ENCODE results near the gene SLC52A1.
"Not testable (repeated sequence)": the region's sequence is repeated elsewhere in the genome, so short reads cannot be mapped to it uniquely, and the experiment has no call there.

The SLC52A1 gene

DNA sequence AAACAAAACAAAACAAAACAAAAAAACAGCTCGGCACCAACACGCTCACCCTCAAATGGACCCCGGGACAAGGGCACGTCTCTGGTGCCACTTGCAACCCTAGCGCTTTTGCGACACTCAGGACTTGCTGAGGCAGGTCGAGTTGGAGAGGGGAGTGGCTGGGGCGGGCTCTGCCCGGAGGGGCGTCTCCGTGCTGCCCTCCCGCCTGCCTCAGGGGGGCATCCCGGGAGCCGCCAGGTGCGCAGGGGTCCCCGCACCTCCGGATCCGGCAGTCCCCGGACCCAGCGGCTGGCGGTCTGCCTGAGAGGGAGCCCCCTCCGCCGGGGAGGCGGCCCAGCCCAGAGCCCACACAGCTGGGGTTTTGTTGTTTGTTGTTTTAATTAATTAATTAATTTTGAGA lies at the start of gene SLC52A1:
Gene SLC52A1, minus strand, starts transcription at position 112 of the 400 bp plus-strand sequence. CDS start 820 bp downstream, outside the sequence.
- DNase-seq: no peak

- no peak for DNase-seq
Measured at GRCh38 chr17:5080591-5080990, 45.4 kb upstream of the SLC52A1 start.

DNA sequence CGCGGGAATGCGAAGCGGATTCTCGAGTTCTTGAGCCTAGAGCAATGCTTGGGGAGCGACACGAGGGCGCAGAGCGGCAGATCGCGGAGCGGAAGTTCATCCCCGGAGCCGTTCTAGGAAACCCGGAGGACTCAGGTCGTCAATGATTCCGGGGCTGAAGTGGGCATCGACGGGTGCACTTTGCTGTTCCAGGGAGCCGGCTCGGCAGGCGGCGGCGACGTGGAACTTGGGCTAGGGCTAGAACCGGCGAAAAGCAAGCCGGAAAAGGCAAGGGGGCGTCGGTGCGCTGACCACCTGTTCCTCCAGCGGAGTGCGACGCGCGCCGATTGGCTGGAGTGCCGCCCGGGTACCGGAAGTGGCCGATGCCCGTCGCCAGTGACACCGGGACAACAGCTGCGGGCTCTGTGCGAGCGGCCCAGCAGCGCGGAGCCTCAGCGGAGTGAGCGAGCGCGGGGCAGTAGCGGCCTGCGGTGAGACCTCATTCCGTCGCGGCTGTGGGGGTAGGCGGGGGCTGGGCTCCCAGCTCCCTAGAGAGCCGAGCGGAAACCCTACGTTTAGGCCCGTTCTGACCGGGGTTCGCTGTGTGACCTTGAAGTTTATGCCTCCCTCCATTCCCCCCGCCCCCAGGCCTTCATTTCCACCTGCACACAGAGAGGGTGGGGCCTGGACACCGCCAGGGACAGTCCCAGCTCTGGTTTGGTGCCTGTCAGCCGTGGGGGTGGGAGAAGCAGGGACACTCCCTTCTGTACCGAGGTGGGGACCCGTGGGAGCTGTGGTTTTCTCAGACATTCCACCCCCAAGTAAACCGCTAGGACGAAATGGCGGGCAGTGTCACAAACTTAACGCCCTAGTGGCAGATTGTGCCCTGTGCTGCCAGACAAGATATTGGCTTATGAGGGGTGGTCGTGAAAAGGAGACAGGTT lies 43.1 kb upstream of the SLC52A1 start, which contains the start of gene ZFP3:
Gene ZFP3, plus strand, starts transcription at position 362 of the 923 bp plus-strand sequence. CDS start 13,038 bp downstream, outside the sequence.
- DNase-seq: peak; percentile 71

- DNase-seq: no peak
Measured at GRCh38 chr17:5077781-5078105, 42.5 kb upstream of the SLC52A1 start.

DNA sequence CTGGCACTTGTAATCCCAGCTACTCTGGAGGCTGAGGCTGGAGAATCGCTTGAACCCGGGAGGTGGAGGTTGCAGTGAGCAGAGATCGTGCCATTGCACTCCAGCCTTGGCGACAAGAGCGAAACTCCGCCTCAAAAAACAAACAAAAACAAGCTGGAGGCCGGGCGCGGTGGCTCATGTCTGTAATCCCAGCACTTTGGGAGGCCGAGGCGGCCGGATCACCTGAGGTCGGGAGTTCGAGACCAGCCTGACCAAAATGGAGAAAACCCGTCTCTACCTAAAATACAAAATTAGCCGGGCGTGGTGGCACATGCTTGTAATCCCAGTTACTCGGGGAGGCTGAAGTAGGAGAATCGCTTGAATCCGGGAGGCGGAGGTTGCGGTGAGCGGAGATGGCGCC lies 42.0 kb upstream of the SLC52A1 start:
- DNase-seq: not testable (repeated sequence)

- DNase-seq: not testable (repeated sequence)
Measured at GRCh38 chr17:5075472-5075871, 40.2 kb upstream of the SLC52A1 start.

DNA sequence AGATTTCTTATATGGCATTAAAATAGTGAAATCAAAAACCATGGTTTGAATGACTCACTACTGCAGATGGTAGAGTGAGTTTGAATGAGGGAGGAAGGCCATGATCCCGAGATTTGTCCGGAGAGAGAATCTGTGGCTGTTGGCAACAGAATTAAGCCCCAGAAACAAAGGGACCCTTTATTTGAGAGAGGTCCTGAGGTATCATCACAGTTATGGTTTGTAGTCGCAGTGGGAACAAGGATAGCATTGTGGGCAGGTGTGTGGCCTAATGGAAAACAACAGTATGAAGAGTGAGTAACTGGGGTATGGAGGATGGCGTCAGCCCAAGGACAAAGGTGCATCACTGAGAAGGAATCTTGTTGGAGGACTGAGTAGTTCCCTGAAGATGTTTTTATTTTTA lies 34.5 kb upstream of the SLC52A1 start:
- no peak for DNase-seq

DNA sequence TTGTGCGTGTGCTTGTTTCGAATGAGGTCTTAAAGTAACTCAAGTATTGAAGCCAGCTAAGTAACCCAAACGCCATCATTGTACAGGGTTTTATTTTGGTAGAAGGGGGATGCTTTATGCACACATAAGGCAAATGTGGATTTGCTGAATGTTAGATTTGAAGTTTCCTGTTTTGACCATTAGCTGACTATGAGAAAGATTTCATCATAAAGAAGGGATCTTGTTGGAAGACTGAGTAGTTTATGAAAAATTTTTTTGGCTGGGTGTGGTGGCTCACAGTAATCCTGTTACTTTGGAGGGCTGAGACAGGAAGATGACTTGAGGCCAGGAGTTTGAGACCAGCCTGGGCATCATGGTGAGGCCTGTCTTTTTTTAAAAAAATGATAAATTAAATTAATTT lies 33.0 kb upstream of the SLC52A1 start:
- no peak for DNase-seq

- DNase-seq: no peak
Measured at GRCh38 chr17:5065227-5065744, 30.1 kb upstream of the SLC52A1 start.

DNA sequence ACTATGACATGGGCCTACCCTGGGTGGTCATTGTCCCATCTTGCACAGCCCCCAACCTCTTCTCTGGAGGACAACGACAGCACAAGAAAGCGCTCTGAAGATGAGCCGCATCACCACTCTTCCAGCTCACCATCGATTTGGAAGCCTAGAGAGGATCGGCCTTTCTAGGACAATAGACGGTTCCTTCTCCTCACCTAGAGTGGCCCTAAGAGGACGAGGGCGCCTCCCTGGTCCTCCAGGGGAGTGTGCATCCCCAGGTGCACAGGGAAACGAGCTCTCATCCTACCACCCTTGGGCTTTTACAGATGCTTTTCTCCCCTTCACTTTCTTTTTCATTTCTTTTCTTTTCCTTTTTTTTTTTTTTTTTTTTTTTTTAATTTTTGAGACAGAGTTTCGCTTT lies 20.3 kb upstream of the SLC52A1 start:
- no peak for DNase-seq

DNA sequence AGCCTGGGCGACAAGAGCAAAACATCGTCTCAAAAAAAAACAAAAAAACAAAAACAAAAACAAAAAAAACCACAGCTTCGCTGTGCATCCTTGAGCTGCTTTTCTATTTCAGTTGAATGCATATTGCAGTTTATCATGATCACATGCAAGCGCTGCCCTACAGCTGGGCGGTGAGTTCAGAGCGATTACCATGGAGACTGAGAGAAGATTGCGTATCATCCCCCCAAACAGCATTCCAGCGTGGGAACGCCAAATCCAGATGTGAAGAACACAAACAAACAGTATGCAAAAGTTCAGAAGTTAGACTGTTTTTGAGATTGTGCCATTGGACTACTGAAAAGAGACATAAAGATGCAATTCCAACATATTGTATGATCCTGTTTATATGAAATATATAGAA lies 15.1 kb upstream of the SLC52A1 start:
- DNase-seq: no peak

DNA sequence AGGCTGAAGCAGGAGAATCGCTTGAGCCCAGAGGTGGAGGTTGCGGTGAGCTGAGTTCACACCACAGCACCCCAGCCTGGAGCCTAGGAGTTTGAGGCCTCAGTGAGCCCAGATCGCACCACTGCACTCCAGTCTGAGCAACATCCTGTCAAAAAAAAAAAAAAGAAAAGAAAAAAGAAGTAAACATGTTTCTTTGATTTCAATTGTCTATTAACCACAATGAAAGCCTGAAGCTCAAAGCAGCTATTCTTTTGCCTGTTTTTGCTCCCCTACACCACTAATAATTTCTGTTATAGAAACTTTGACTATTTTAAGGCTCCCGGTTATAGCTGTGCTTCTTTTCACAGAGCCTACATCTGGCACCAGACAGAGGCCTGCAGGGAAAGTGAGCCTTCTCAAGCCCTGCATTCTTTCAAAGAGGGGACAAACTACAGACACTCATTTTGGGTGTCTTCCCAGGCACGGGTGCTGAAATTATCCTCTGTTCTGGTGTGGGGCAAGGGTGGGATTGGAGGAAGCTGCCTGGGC lies 14.2 kb upstream of the SLC52A1 start:
- DNase-seq: no peak

- DNase-seq: no peak
Measured at GRCh38 chr17:5047446-5047845, 12.2 kb upstream of the SLC52A1 start.

- no peak for DNase-seq
Measured at GRCh38 chr17:5045496-5045895, 10.3 kb upstream of the SLC52A1 start.

DNA sequence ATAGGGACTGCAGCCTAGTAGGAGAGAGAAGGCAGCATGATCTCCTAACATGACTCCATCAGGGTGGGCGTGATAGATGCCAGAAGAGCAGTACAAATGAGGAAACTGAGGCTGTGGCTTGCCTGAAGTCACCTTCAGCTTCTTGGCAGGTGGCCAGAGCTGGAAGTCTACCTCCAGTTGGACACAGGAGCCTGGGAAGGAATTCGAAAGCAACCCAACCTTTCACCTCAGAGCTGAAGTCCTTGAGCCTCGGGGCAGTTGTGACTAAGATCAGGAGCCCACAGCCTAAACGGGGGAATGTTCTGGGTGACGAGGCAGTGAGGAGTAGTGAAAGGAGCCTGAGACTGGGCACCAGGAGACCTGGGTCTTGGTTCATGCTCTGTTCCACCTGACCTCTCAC lies 9.4 kb upstream of the SLC52A1 start:
- no peak for DNase-seq

DNA sequence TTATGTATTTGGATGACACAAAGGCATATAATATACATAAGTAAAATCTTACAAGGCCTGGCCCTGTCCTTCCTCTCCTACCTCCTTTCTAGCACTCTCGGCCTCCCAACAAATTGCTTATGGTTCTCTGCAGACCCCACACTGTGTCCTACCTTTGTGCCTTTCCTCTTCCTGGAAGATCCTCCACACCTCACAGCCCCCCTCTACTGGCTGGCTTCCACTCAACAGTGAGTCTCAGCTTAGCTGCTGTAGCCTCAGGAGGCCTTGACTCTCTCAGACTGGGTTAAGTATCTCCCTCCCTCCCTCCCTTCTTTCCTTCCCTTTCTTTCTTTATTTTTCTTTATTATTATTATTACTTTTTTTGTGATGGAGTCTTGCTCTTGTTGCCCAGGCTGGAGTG lies 8.3 kb upstream of the SLC52A1 start:
- no peak for DNase-seq

- no peak for DNase-seq
Measured at GRCh38 chr17:5042157-5043022, 7.2 kb upstream of the SLC52A1 start.

GRCh38 chr17:5034651-5035050 lies 575 bp downstream of the SLC52A1 start:
- DNase-seq: no peak

- DNase-seq: no peak
Measured at GRCh38 chr17:5034063-5034462, 1.2 kb downstream of the SLC52A1 start.

DNA sequence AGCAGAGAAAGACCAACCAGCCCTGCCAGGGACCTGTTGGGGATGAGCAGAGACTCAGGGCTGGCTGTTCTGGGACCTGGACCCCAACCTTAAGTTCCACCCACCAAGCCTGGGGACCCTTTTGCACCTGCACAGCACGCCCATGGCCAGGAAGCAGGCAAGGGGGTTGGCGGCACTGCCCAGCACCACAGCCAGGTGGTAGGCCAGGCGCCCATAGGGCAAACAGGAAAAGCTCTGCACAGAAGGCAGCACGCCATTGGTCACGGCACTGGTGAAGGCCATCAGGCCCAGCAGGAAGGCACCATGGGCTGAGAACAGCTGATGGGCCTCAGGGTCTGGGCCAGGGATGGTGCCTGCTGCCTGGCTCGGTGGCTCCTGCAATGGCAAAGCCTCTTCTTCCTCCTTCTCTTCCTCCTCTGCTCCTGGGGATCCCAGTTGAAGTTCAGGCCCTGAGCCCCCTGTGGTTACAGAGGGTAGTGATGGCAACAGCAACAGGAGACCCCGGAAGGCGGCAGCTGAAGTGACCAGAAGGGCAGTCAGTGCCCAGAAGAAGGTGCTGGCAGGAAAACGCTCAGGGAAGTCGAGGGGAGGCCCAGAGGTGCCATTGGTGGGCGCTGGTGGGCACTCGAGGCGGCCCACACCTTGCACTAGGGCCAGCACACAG lies 1.7 kb downstream of the SLC52A1 start:
- DNase-seq: no peak

DNA sequence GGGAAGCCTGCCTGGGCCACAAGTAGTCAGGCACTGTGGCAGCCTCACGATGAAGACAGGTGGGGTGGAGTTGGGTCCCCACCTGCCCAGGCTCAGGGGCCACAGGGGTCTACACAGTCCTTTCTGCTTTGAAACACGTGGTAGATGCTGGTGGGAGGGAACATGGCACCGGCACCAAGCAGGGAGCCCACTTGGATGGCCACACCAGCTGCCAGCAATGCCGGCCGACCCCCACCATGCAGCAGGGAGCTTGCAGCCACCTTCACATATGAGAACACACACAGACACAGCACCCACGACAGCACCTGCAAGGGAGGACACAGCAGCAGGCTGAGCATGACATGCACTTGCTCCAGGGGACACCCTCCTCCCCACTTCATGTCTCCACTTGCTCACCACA lies 2.4 kb downstream of the SLC52A1 start:
- DNase-seq: no peak

GRCh38 chr17:5031365-5032082 lies 3.7 kb downstream of the SLC52A1 start:
- DNase-seq: peak; percentile 80
